ENCODE data around the gene PTMA. TPM values are rescaled to one million over a fixed set of nuclear protein-coding genes. Genes with fewer than 3 reads are reported as not detected.

PTMA gene
- total RNA-seq, 1 experiment from 2014 or later: 2,752 TPM

- no peak for TF ChIP-seq POLR2AphosphoS5 (IDR thresholded peaks at IDR 0.05; ENCODE audit: low read depth, low read length)
- no peak for TF ChIP-seq FOSL1 (IDR thresholded peaks at IDR 0.05; ENCODE audit: low read depth)
- no peak for TF ChIP-seq ZBTB33 (IDR thresholded peaks at IDR 0.05; ENCODE audit: extremely low read depth, insufficient replicate concordance, low read length)
- no peak for TF ChIP-seq CTCF (IDR thresholded peaks at IDR 0.05 in 2 of 3, conservative IDR thresholded peaks at IDR 0.05 in 1 of 3; ENCODE audit: borderline replicate concordance in 1 of 3, insufficient read depth in 1 of 3, low read depth in 2 of 3, low read length in 2 of 3)
- TF ChIP-seq JUND (IDR thresholded peaks at IDR 0.05): no peak
- no peak for TF ChIP-seq SP1 (IDR thresholded peaks at IDR 0.05; ENCODE audit: low read depth)
- no peak for TF ChIP-seq ELF1 (IDR thresholded peaks at IDR 0.05; ENCODE audit: borderline replicate concordance, low read depth)
- TF ChIP-seq ZFX (IDR thresholded peaks at IDR 0.05): no peak
- no peak for TF ChIP-seq MAX (IDR thresholded peaks at IDR 0.05)
- no peak for TF ChIP-seq REST (IDR thresholded peaks at IDR 0.05; ENCODE audit: low read depth)
- no peak for TF ChIP-seq EZH2 (IDR thresholded peaks at IDR 0.05)
- no peak for TF ChIP-seq ZNF274 (IDR thresholded peaks at IDR 0.05; ENCODE audit: low read depth, low read length)
- no peak for TF ChIP-seq POLR2A (IDR thresholded peaks at IDR 0.05; ENCODE audit: borderline replicate concordance, extremely low read depth, insufficient read depth, insufficient read length)
- TF ChIP-seq SIN3A (IDR thresholded peaks at IDR 0.05; ENCODE audit: low read depth): no peak
- Histone ChIP-seq H3K27ac (ENCODE audit: low read depth, low read length) (no peak overlapping the region), H3K4me1 (ENCODE audit: control insufficient read depth in 1 of 2, insufficient read depth in 2 of 2, low read length in 2 of 2) (peaks cover 37 to 68% of the 10 kb centered on the region in 2 experiments), H3K4me2 (ENCODE audit: low read length) (no peak overlapping the region), H3K27me3 (ENCODE audit: insufficient read depth, low read length) (no peaks in the 10 kb centered on the region), H2AFZ (ENCODE audit: low read depth, low read length, poor library complexity, severe bottlenecking) (no peak overlapping the region), H3K36me3 (ENCODE audit: control insufficient read depth in 1 of 2, insufficient read depth in 2 of 2, low read length in 2 of 2) (no peaks in the 10 kb centered on the region), H3K9ac (ENCODE audit: low read length) (no peak overlapping the region), H3K79me2 (ENCODE audit: insufficient read depth, low read length) (peaks cover 5% of the 10 kb centered on the region; the same call in 1 of the 2 replicates), H3K4me3 (replicated peaks in 1 of 2; ENCODE audit: low read depth in 1 of 2, low read length in 2 of 2) (no peak overlapping the region), H3K9me2 (ENCODE audit: insufficient read depth) (no peaks in the 10 kb centered on the region), H3K9me3 (ENCODE audit: control insufficient read depth in 1 of 2, insufficient read depth in 1 of 2, low read depth in 1 of 2, low read length in 2 of 2) (no peaks in the 10 kb centered on the region), H4K20me1 (ENCODE audit: insufficient read depth) (no peaks in the 10 kb centered on the region)
- ATAC-seq: no peak
- no TSS peak for BruUV-seq (replicated peaks)
- CTCF ChIA-PET: interaction anchor here (1.1 to 4.9 kb wide), 4 partner anchors 11 to 31 kb away, joined by 4 to 41 read pairs (median 10); no protein-coding TSS in a partner anchor
- POLR2A ChIA-PET: interaction anchor here (0.6 to 3.1 kb wide), 4 partner anchors 10 to 70 kb away, joined by 7 to 15 read pairs (median 9); partner anchors contain the start of gene PTMA
- intact Hi-C loops (cut with micrococcal nuclease): no loop called here
- no peak for DNase-seq (ENCODE audit: low read depth, low spot score)
- RAD21 ChIA-PET (ENCODE audit: low non-redundant PET in 1 of 2, low total read pairs in 2 of 2, uncharacterized antibody in 2 of 2, unreplicated experiment in 2 of 2): no interaction called here
These were observed 24.8 kb upstream of the PTMA start for GRCh38 chr2:231683292-231684235.
